ENCODE measurements around the gene PCMT1.
"Not testable (repeated sequence)": the region's sequence is repeated elsewhere in the genome, so short reads cannot be mapped to it uniquely, and the experiment has no call there.

- TF ChIP-seq KDM5A (IDR thresholded peaks at IDR 0.05; ENCODE audit: low read length); USF2 (IDR thresholded peaks at IDR 0.05; ENCODE audit: low read length); POLR2AphosphoS5 (IDR thresholded peaks at IDR 0.05; ENCODE audit: low read depth, low read length); POLR2A (IDR thresholded peaks at IDR 0.05; ENCODE audit: control extremely low read depth in 1 of 2, low read depth in 2 of 2, low read length in 2 of 2); SP1 (IDR thresholded peaks at IDR 0.05; ENCODE audit: low read depth, low read length); JUN (IDR thresholded peaks at IDR 0.05; ENCODE audit: low read depth, low read length); HDAC6 (IDR thresholded peaks at IDR 0.05; ENCODE audit: low read depth, low read length); CHD1 (IDR thresholded peaks at IDR 0.05; ENCODE audit: low read depth, low read length); CEBPB (IDR thresholded peaks at IDR 0.05; ENCODE audit: low read depth, low read length): not testable (repeated sequence)
- TF ChIP-seq, protein P1, sequence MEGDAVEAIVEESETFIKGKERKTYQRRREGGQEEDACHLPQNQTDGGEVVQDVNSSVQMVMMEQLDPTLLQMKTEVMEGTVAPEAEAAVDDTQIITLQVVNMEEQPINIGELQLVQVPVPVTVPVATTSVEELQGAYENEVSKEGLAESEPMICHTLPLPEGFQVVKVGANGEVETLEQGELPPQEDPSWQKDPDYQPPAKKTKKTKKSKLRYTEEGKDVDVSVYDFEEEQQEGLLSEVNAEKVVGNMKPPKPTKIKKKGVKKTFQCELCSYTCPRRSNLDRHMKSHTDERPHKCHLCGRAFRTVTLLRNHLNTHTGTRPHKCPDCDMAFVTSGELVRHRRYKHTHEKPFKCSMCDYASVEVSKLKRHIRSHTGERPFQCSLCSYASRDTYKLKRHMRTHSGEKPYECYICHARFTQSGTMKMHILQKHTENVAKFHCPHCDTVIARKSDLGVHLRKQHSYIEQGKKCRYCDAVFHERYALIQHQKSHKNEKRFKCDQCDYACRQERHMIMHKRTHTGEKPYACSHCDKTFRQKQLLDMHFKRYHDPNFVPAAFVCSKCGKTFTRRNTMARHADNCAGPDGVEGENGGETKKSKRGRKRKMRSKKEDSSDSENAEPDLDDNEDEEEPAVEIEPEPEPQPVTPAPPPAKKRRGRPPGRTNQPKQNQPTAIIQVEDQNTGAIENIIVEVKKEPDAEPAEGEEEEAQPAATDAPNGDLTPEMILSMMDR (IDR thresholded peaks at IDR 0.05; ENCODE audit: control extremely low read depth in 1 of 3, insufficient read depth in 1 of 3, low read depth in 1 of 3, low read length in 3 of 3), result not testable (repeated sequence)
- TF ChIP-seq, protein P2, sequence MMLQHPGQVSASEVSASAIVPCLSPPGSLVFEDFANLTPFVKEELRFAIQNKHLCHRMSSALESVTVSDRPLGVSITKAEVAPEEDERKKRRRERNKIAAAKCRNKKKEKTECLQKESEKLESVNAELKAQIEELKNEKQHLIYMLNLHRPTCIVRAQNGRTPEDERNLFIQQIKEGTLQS (IDR thresholded peaks at IDR 0.05; ENCODE audit: insufficient read depth, low read depth, low read length), result not testable (repeated sequence)
- TF ChIP-seq, protein P3, sequence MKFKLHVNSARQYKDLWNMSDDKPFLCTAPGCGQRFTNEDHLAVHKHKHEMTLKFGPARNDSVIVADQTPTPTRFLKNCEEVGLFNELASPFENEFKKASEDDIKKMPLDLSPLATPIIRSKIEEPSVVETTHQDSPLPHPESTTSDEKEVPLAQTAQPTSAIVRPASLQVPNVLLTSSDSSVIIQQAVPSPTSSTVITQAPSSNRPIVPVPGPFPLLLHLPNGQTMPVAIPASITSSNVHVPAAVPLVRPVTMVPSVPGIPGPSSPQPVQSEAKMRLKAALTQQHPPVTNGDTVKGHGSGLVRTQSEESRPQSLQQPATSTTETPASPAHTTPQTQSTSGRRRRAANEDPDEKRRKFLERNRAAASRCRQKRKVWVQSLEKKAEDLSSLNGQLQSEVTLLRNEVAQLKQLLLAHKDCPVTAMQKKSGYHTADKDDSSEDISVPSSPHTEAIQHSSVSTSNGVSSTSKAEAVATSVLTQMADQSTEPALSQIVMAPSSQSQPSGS (IDR thresholded peaks at IDR 0.05; ENCODE audit: low read length), result not testable (repeated sequence)
Measured at GRCh38 chr6:149844036-149844435, 94.5 kb downstream of the PCMT1 start.

All from H1 (cell line).